ENCODE data around the gene RBP2.
A peak's percentile ranks its signal among the peaks of the same experiment; 100 is the strongest.

The RBP2 gene

DNA sequence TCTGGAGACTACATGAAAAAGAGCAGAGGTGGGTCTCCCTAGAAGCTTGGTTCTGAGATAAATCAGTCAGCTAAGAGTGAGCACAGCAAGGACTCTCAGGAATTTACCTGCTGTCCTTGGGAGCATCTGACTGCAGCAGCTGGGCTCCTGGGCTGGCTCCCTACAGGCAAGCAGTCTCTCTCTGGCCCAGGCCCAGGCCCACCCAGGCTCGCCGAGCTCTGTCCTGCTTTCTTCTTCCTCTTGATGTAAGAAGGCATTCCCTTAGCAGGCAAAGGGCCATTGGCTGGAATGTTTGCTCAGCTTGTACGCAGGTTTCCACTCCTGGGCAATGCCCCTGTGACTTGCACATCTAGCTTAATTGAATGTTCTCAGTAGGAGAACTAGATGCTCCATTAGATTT, 4.3 kb upstream of the RBP2 start:
- no peak for DNase-seq

DNA sequence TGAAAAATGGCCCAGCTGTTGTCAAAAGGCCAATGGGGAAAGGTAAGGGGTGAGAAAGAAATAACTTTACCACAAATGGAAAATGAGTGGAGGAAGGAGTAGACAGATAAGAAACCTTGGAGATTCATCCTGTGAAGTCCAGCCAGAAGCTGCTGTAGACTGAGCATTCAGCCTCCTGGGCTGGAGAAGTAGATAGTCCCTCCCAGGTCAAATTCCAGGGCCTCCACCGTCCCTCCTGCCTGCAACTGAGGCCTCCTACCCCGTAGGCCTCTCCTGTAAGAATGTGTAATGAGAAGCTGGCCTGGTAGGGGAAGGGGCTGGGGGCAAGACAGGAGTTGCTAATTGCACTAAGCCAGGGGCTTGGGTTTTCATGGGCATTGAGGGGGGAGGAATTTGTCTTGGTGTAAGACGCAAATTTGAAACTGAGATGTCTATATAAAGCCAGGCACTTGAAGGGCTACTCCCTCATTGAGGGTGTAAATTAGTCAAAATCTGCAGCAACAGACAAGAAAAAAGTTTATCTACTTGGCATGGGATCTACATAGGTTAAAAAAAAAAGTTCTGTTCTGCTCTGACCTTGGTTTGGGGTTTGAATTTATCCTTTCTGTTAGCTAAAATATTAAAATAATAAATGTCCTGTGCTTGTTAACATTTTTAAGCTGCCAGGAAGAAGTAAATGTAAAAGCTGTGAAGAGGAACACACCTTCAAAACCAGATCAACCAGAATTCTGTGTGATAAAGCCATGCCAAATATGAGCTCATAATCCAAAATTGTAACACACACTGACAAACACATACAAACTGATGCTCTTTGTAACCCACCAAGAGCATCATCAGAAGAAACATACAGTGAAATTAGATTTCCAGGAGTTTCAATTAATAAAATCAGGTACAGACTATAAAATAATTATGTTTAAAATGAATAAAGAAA, 1.7 kb upstream of the RBP2 start:
- DNase-seq: no peak

DNA sequence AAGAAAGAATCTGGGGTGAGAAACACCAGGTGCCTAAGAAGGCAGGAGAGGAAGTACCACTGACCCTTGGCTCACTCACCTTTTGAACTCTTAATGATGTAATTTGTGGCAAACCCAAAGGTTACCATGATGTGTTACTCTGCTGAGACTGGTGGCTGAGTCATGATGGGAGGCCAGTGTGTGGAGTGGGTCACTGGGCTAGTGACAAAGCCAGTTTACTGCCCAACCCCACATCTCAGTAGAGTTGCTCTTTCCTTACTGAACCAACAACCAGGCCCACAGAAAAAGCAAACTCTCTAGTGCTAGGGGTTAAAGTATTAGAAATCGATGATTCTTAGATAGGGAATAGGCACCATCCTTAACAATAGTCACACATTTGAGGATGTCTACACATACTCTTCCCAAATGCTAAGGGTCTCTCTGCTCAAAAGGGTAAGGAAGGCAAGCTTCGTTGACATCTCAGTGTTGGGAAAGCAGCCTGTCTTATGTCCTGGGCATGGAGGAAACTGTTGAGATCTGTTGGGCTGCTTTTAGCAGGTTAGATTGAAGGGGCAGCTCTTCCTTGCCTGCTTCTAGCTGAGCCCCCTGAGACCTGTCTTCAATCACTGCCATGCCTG, 3.1 kb downstream of the RBP2 start:
- no peak for DNase-seq

DNA sequence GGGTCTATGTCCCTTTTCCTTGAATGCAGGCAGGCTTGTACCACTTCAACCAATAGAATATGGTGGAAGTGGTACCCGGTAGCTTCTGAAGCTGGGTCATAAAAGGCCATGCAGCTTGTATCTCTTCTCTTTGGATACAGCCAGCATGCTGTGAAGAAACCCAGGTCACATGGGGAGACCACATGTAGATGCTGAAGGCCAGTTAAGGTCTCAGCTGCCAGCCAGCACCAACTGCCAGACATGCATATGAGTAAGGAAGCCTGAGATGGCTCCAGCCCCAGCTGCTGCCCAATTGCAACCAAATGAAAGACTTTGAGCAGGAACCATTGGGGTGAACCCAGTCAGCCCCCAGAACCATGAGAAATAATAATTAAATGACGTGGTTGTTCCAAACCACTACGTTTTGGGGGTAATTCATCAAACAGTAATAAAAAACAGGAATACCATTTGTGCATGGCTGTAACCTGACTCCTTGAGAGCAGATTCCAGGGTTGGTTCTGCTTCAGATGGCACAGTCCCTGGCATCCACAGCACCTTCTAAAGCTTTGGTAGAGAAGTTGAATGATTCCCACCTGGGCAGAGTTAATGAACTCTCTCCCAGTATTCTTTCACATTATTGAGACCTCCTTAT, 3.8 kb downstream of the RBP2 start:
- no peak for DNase-seq

DNA sequence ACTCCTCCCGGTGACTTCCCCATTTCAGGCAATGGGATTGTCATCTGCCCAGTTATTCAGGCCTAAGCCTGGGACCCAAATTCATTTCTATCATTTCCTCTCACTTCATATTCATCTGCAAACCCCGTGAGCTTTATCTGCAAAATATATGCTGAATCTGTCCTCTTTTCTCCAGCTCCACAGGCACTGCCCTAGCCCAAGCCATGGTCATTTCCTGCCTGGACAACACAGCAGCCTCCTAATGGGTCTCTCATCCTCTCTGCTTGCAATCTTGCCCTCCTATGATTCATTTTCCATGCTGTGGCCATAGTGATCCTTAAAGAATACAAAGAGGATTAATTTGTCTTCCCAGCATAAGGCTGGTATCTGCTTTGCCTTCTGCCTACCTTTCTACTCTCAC, 6.1 kb downstream of the RBP2 start:
- no peak for DNase-seq

DNA sequence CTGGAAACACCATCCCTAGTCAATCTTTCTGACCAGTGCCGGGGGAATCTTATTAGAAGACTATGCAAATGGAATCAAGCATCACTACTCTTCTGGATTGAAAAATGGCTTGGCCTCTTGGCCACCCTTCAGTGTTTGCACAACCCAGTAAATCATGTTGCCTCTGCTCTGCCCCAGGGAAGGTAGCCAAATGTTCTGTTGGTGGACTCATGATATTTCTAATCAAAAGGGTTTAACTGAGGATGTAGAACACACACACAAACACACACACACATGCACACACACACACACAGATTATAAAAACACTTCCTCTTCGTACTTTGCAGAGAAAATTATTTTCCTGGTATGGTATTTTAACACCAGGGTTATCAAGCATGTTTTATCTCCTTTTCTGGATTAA, 7.9 kb downstream of the RBP2 start:
- peak; percentile 56 to 91 (median 70) for DNase-seq

DNA sequence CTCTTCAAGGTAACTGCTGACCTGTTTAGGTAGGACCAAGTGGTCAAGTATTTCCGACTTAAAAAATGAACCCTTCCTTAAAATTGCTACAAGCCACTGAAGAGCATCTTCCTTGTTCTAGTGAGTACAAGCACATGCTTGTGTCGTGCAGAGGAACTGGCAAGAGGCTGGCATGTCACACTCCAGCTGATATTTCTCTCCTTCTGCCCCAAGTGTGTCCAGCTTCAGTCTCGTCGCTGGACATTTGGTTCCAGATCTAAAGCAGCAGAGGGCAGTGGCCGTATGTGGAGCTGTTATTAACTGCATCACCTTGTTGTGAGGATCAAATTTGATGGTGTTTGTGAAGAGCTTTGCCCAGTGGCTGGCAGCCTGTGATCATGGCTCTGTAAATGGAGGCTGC, 10.0 kb downstream of the RBP2 start:
- DNase-seq: peak in 1 of 3 experiments; percentile 20

DNA sequence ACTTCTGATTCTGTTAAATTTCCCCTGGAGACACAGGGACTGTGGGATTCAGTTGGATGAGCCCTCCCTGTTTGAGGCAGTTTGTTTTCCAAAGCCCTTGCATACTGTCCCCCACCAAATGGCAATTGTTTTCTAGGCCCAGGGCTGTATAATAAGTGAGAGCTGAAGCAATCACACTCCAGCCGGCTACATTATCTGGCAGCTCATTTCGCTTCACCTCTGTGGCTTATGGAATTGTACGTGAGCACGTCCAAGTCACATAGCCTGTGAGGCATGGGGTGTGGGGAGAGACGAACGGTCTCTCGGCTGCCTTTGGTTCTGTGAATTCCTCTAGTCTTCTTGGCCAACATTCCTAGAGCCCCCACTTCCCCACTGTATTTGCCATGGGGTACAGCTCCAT, 10.7 kb downstream of the RBP2 start:
- DNase-seq: no peak

DNA sequence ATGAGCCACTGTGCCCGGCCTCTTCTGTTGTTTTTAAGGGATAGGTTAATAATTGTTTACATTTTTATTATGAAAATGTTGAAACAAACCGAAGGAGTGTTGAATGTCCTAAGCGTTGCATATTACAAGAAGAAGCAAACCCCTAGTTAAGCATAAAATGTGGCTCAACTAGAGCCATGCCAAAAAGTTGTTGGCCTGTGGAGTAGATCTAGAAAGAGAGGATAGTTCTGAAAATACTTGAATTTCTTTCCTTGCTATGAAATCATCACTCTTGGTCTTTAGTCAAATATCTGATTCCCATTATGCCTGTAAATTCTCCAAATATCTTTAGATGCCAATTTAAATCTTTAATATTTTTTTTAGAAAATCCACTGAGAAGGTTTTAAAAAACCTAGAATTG, 12.8 kb downstream of the RBP2 start:
- no peak for DNase-seq

DNA sequence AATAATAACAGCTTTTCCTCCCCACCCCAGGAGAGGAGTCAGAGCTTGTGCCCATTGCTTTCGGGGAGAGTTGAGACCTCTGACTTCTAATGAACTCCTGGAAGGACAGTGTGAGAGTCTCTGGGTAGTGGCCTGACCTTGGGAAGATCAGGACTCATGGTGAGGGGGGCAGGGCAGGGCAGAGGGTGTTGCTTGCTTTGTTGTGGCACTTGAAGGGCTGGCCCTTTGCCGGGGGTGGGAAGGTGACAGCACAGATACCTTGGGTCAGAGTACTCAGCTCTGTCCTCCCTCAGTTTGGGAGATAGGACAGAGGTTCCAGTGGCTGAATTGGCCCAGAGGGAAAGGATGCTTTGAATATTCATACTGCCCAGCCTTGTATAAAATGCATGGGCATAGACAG, 15.8 kb downstream of the RBP2 start:
- no peak for DNase-seq

DNA sequence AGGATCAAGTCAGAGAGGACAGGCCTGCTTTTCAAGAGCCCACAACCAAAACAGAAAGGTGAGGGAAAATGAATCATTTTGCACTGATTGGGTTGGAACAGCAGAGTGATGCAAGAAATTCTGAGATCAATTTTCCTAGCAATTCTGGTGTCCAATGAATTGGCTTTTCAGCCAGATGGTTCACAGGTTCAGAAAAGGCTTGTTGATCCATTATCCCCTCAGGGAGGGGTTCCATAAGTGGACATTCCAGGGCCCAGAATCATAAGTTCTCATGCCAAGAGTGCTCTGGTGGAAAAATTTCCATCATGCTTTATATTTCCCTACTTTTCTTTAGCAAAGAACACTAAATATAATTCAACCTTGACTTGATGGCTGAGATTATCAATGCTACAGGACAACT, 16.2 kb downstream of the RBP2 start:
- no peak for DNase-seq

DNA sequence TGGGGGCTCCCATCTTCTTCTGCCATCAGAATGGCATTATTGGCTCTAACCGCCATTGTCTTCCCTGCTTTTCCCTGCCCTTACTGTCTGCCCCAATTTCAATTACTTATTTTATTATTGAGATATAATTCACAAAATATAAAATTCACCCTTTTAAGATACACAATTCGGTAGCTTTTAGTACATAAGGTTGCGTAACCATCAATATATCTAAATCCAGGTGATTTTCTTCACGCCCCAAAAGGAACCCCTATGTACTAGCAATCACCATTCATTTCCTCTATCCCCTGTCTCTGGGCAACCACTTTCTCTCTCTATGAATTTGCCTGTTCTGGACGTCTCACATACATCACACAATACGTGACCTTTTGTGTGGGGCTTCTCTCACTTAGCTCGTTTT, 18.0 kb downstream of the RBP2 start:
- DNase-seq: no peak

DNA sequence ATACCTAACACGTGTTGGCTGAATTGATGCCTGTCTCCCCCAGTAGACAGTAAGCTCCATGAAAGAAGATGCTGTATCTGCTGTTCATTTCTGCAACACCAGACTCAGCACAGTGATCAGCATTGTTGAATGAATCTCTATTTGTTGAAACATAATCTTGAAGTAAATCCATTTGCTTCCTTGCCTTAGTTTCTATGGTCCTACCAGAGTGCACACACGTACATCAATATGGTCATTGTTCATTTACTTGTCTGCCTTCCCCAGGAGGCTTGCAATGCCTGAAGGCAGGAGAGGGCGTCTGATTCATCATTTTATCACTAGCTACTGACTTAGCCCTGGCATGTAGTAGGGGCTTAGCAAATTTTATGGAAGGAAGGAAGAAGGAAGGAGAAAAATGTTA, 19.2 kb downstream of the RBP2 start:
- DNase-seq: no peak

DNA sequence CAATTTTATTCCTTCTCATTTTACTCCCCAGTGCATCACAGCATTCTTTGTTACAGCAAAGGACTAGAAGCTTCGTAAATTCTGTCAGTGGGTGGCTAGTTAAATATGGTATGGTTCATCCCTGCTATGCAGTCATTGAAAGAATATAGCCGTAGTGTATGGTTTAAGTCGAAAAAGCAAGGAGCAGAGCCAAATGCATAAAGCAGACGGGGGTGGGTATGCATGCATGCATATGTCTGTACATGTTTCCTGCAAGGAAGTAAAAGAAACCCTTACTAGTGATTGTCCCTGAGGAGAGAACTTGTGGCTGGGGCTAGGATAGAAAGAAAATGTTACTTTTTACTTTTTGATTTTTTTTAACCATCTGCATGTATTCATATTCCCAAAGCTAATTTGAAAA, 19.9 kb downstream of the RBP2 start:
- no peak for DNase-seq

DNA sequence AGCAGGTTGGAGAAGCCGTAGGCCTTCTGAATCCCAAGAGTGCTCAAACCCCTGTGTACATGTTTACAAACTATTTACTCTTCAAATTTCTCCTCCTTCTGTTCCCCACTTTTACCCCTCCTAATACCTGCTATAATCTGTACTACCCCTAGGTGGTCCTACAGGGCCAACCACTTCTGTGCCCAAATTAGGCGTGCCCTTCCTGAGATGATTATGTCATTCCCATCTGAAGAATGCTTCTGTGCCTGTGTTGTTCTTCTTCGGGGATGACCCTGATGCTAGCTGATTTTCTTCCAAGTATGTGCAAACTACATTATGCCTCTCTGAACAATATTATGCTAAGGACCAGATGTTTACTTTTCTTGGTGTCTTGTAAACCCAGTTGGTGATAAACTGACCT, 20.5 kb downstream of the RBP2 start:
- DNase-seq: peak in 1 of 3 experiments; percentile 39

DNA sequence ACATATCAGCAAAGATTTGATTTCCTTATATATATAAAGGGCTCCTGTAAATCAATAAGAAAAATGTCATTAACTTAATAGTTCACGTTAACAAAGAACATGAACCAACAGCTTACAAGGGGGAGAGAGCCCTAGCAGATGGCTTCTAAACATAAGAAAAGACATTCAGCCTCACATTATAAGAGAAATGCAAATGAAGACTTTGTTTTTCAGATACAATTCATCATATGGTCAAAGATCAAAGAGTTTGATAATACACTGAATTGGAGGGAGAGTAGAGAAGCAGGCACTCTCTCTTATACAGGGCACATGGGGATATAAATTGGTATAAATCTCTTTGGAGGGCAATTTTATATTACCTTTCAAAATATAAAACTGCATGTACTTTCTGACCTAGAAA, 21.1 kb downstream of the RBP2 start:
- DNase-seq: no peak

DNA sequence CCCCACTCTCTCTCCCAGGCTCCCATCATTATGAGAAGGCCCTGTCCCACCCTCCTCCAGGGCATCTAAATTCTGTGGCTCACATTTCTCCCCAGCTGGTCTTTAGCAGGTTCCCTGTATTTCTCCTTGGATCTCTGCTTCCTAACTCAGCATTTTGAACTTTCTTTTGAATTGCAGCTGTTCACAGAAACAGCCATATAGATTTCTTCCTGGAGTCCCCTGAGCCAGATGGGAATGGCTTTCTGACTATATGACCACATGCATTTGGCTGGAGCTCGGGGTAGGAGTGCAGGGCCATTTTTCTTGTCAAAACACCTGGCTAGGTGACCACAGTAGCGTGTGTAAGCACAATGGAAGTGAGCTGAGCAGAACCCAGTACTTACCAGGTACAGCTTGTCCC, 22.0 kb downstream of the RBP2 start:
- no peak for DNase-seq

DNA sequence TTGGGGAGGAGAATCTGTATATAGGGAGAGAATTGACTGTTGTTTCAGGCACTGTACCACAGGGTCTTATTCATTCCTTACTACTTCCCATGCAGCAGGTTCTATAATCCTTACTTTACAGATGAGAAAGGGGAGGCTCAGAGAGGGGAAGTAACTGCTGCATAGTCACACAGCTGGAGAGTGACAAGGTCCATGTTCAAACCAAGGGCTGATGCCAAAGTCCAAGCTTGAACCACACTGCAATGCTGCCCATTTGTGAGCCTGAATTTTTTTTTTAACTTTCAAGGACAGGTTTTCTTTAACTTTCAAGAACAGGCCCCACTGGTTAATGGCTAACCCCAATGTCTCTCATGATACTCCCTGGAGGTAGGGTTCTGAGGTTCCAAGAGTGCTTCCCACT, 26.2 kb downstream of the RBP2 start:
- no peak for DNase-seq

DNA sequence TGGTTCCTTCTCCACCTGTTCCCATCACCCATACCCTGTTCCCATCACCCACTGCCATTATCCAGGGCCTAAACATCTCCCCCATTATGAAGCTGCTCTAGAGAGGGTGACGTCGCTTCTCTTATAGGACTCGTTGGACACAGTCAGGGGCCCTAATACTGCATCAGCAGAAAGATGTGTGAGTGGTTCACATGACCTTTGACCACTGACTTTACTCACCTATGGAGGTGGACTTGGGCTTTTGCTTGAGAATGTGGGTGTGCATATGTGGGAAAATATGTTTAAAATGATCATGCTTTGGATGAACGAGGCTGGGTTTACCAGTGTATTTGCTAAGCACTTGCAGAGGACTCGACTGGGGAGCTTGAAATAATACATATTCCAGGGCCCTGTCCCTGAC, 26.8 kb downstream of the RBP2 start:
- no peak for DNase-seq

DNA sequence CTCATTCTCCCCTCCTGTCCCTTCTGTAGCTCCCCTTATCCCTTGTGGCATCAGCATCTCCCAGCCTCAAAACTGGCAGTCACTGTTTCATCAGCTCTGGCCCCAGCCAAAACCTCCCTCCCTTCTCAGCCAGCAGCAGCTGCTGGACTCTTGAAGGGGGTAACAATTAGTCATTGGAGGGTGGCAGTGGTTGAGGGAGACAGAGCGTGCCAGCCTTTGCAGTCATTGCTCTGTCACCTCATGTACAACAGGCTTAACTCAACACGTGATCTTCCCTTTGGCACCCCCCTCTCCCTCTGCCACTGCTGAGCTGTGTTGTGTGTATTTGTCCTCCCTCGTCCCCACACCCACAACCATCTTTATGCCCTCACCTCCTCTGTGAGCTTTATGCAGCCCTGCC, 28.2 kb downstream of the RBP2 start:
- DNase-seq: peak in 2 of 3 experiments; percentile 51 to 69

DNA sequence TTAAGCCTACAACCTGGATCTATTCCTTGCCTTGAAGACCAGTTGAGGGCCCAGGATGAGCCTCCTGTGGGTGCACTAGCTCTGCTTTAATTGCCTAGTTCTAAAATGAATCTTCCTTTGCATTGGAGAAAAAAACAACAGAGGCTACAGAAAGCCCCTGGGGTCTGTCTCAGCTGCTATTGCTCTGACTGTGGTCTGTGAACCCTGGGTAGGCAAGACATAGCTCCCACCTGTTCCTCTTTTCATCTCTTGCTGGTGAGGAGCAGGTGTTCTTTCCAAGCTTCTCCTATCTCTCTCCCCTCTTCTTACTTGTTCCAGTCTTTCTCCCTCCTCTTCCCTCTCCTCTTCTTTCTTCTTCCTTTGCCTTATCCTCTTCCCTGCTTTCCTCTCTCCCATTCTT, 28.8 kb downstream of the RBP2 start:
- no peak for DNase-seq

DNA sequence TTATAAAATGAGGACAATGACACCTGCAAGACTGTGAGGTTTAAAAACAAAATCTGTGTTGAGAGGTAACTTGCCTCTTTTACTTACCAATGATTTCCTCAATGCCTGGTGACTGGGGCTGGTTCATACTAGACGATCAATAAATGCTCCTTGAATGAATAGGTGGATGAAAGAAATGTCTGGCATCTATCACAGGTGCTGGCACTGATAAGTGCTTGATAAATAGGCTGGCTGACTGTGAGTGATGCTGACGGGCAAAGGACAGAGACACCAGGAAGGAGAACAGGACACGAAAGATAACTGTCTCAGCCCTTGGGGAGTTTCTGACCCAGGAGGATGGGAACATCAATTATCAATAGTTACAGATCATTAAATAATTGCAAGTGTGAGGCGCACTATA, 31.9 kb downstream of the RBP2 start:
- DNase-seq: peak in 1 of 3 experiments; percentile 41

DNA sequence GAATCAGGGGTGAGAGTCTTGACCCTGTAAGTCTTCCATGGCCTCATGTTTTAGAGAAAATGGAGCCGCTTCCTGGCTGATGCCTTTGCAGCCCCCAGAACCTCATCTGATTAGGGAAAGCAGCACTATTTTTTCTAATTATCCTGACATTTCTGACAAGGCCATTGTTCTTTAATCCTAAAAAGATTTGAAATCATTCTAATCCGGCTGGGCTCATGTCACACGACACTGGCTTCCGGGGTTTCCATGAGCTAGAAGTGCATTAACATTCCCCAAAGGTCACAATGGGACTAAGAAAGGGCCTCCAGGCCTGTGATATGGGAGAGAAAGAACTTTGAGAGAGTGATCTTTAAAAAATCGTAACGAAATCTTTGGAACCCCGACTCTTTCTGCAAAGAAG, 33.1 kb downstream of the RBP2 start:
- DNase-seq: no peak

DNA sequence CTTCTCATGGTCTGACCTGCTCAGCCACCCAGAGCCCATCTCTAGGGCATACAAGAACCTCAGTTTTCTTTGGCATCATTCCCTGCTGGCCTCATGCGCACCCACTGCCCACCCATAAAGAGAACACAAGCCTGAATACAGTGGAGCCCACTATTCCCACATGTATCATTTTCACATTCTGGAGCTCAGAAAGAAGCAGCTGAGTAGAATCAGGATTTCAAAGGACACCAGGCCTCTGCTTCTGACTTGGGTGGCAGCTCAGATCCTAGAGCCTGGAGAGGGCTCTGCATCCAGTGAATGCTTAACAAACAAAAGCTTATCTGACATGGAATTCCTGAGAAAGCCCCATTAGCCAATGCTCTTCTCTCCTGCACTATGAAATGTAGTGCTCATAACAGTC, 34.7 kb downstream of the RBP2 start:
- no peak for DNase-seq
